NCI-H1930 (cell line): ENCODE results near the gene SAMHD1.
"Not testable (repeated sequence)": the region's sequence is repeated elsewhere in the genome, so short reads cannot be mapped to it uniquely, and the experiment has no call there.

Experiments used
- DNase-seq, 2 experiments: peaks; one replicate each; lab custom pipeline; 2025; lab: John Stamatoyannopoulos, UW

SAMHD1 gene

DNA sequence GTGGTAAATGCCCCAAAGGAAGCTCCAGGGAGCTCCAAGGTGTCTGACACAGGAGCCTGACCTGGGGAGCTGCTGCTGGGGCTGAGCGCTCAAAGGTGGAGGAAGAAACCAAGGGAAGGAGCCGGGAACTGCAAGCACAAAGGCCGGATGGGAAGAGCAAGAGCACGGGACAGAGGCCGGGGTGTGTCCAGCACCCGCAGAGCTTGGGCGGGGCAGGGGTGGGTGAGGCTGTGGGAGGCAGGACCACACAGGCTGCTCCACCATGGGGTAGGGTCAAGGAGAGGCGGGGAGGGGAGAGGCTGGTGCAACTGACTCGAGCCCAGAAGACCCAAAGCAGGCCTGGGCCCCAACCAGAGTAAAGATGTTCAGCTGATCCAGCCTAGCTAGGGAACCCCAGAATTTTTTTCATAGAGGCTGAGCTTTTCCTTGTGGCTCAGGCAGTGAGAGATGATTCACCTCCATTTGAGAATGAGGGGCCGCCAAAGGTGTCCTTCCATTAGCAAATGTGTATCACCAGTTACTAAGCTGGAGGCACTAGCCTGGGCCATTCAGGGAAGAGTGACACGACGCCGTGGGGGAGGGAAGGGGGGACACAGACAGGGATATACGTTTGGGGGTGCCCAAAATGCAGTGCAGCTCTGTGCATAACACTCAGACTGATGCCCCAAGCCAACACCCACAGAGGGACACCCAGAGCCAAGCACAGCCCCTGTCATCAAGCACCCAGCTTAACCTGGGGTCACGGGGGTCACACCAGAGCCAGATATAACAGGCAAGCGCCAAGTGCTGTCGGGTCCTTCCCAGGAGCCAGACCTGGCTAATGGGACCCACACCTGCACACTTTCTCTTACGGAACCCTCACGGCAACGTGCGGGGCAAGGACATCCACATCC, 96.9 kb downstream of the SAMHD1 start:
- DNase-seq = no peak

DNA sequence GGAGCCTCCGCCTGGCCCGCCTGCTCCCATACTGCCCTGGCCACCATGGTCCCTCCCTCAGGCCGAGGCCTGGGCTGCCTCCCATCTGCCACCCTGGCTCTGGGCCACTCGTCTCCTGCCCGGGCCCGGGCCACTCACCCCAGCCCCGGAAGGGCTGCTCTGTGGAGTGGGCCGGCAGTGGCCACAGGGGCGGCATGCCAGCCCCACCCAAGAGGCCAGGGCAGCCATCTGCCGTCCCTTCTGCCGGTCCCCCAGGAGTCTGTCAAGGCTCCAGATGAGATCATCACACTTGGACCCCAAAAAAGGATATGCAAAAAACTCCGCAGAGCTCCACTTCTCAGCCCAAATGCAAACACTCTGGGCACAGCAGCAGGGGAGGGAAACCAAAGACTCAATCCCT, 99.3 kb downstream of the SAMHD1 start:
- no peak for DNase-seq

DNA sequence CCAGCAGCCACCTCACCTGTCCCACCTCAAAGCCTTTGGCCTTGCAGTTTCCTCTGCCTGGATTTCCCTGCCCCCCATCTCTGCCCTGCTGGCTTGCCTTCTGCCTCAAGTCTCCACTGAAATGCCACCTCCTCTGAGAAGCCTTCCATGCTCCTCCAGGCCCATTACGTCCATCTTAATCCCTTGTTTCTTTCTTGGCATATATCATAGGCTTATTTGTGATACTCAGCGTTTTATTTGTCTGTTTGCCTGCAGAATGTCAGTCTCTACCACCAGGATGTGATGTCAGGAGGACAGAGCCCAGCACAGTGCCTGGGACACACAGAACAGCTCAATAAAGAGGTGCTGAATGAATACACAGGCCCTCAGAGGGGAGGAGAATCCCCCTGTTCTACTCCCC, 100.0 kb downstream of the SAMHD1 start:
- DNase-seq = no peak

DNA sequence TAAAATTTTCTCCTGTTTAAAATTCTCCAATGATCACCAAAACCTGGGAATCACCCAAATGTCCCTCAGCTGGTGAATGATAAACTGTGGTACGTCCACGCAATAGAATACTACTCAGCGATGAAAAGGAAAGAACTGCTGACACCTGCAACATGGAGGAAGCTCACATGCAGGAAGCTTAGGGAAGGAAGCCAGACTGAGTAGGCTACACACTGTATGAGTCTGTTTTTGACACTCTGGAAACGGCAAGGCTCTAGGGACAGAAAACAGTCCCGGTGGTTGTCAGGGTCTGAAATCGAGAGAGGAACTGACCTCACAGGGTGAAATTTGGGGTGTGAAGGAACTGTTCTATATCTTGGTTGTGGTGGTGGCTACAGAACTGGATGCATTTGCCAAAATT, 100.7 kb downstream of the SAMHD1 start:
- no peak for DNase-seq

DNA sequence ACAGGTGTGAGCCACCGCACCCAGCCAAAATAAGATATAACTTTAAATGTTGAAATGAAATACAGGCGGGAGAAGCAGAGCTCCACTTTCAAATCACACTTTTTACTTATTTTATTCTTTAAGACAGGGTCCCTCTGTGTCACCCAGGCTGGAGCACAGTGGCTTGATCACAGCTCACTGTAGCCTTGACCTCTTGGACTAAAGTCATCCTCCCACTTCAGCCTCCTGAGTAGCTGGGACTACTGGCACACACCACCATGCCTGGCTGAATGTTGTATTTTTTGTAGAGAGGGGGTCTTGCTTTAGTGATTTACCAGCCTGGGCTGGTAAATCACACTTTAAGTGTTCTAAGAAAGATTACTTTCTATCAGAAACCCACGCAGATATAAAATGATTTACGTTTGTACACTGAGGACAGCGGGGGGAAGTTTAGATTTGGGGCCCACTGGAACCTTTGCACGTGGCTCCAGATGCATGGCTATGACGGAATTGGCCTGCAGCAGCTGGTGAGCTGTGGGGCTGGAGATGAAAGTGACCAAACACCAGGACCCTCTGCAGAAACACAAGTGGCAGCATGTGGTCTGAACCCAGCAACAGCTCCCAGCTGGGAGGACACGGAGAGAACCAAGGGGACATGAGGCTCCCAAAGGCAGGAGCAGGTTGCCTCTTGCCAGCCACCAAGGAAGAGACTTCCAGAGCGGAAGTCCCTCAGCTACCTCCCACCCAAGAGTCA, 102.0 kb downstream of the SAMHD1 start:
- DNase-seq = no peak

DNA sequence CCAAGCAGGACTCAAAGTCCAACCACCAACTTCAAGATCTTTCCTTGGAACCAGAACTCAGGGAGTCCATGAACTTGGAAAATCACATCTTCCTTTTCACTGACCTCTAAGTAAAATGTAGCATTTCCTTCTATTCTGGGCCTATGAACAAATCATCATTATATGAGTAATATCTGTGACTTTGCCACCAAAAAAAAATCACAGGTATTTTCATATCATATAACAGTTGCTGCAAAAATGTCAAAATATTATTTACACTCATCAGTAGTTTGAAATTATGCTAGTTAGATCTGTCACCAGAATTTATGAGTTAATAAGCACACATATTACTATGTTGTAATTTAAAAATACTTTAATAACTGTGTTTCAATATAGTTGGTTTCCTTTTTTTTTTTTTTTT, 102.8 kb downstream of the SAMHD1 start:
- DNase-seq = no peak

DNA sequence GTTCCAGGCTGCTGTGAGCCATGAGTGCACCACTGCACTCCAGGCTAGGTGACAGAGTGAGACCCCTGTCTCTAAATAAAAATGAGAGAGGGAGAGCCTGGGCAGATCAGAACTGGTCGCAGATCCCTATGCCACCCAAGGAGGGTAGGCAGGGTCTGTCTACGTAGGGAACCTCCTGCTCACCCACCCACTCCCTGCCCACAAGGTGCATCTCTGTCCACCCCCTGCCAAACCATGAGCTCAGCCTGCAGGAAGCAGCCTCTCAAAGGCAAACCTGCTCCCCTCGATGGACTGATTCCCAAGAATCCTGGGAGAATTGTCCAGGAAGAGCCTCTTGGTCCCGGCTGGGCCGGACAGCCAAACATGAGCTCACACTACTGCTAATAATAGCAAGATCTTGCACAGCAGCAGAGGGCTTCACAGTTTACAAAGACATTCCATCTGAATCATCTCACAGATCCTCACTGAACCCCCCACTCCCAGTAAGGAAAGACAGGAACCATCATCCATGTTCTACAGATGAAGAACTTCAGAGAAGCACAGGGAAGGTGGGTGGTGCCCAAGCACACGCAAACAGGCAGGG, 103.3 kb downstream of the SAMHD1 start:
- DNase-seq = no peak

DNA sequence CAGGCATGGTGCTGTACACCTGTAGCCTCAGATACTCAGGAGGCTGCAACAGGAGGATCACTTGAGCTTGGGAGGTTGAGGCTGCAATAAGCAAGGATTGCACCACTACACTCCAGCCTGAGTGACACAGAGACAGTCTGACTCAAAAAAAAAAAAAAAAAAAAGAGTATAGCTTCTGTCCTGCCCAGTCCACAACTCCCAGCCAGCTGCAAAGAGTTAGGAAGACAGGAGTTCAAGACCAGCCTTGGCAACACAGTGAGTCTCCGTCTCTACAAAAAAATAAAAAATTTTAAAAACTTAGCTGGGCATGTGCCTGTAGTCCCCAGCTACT, 103.8 kb downstream of the SAMHD1 start:
- DNase-seq = no peak

DNA sequence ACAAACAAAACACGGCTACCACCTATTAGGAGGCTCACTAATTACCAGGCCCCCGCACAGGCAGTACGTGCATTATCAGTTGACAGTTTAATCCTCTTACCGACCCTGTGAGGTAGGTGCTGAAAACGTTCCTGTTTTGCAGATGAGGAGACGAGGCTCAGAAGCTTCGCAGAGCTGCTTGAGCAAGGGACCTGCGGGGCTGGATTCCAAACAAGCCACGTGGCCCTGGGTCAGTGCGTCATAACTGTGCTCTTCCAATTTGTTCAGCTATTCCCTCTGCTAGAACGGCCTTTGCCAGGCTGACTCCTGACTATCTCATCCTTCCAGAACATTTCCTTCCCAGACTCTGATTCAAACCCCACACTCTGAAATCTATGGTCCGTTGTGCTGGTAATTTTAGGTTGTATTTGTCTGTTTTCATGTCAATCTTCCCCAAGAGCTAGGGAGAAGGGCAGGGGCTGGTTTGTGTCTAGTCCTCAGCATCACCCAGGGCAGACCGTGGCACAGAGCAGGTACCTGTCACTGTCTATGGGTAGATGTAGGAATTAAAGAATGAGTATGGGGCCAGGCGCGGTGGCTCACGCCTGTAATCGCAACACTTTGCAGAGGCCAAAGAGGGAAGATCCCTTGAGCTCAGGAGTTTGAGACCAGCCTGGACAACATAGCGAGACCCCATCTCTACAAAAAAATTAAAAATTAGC, 104.3 kb downstream of the SAMHD1 start:
- no peak for DNase-seq

DNA sequence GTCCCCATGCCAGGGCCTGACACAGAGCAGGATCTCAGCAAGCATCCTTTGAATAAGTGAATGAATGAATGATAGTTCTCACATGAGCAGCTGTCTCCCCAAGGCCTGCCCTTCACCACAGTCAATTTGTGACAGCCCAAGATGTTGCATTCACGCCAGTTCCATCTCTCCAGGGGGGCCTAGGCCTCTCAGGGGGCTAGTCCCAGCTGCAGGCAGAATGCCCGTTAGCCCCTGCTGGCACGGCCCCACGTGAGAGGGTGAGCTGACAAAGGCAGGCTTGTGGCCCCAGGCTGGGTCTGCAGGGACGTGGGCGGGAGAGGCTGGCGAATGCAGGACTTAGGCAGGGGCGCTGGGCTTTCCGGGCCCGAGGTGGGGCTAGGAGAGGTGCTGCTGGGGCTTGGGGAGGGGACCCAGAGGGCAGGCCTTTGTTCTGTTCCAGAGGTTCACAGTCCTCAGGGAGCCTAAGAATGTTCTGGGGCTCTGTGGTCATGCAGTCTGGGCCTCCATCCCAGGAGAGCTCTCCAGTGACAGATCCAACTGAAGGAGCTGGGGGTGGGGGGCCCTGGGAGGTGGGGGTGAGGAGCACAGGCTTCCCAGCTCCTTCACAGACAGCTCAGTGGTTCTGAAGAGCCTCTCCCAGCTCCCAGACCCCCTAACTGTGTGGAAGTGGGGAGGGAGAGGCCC, 106.1 kb downstream of the SAMHD1 start:
- DNase-seq = no peak

DNA sequence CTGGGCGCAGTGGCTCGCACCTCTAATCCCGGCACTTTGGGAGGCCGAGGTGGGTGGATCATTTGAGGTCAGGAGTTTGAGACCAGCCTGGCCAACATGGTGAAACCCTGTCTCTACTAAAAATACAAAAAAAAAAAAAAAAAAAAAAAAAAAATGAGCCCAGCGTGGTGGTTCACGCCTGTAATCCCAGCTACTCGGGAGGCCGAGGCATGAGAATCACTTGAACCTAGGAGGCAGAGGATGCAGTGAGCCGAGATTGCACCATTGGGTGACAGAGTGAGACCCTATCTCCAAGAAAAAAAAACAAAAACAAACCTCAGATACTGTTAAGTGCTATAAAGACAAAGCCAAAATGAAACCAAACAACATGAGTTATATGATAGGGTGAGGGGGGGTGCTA, 110.5 kb downstream of the SAMHD1 start:
- DNase-seq = not testable (repeated sequence)
